ENCODE results near the gene TUSC1. TPM values are rescaled to one million over a fixed set of nuclear protein-coding genes. Genes with fewer than 3 reads are reported as not detected.
"Not testable (repeated sequence)": the region's sequence is repeated elsewhere in the genome, so short reads cannot be mapped to it uniquely, and the experiment has no call there.

Gene TUSC1
- total and polyA plus RNA-seq, 2 experiments from 2014 or later = 14.1 to 14.9 TPM

GRCh38 chr9:25709941-25710340, 31.7 kb upstream of the TUSC1 start:
- no peak overlapping the region for H2AFZ ChIP-seq
- no peak for TF ChIP-seq EZH2phosphoT487 (IDR thresholded peaks at IDR 0.05; ENCODE audit: insufficient read depth, low read depth)
- no peak for TF ChIP-seq EZH2 (IDR thresholded peaks at IDR 0.05; ENCODE audit: insufficient read depth, poor library complexity, severe bottlenecking)
- no peaks in the 10 kb centered on the region for H3K9me2 ChIP-seq (ENCODE audit: insufficient read depth)
- no peak overlapping the region for H3K4me3 ChIP-seq
- H3K4me2 ChIP-seq (ENCODE audit: unreplicated experiment) = no peak overlapping the region
- no peaks in the 10 kb centered on the region for H3K4me1 ChIP-seq (ENCODE audit: insufficient read depth)
- H3K36me3 ChIP-seq (ENCODE audit: low read depth) = no peaks in the 10 kb centered on the region
- H3F3A ChIP-seq (ENCODE audit: insufficient read depth) = no peaks in the 10 kb centered on the region
- H3K27me3 ChIP-seq (replicated peaks; ENCODE audit: insufficient read depth) = no peaks in the 10 kb centered on the region
- no peaks in the 10 kb centered on the region for H3K9me3 ChIP-seq (ENCODE audit: low read depth)
- in situ Hi-C loops (cut with MboI) = no loop called here
- H3K9ac ChIP-seq = no peak overlapping the region
- H4K20me1 ChIP-seq (ENCODE audit: insufficient read depth) = no peaks in the 10 kb centered on the region
- no peaks in the 10 kb centered on the region for H3K79me2 ChIP-seq (ENCODE audit: insufficient read depth)
- no peak overlapping the region for H3K27ac ChIP-seq
- DNase-seq = no peak

- Histone ChIP-seq H3K27ac (no peak overlapping the region), H4K20me1 (ENCODE audit: insufficient read depth) (no peaks in the 10 kb centered on the region), H3K4me3 (no peak overlapping the region), H3K9me2 (ENCODE audit: insufficient read depth) (no peaks in the 10 kb centered on the region), H3F3A (ENCODE audit: insufficient read depth) (no peaks in the 10 kb centered on the region), H3K4me2 (ENCODE audit: unreplicated experiment) (no peak overlapping the region), H3K9me3 (ENCODE audit: low read depth) (no peaks in the 10 kb centered on the region), H3K27me3 (replicated peaks; ENCODE audit: insufficient read depth) (no peaks in the 10 kb centered on the region), H3K36me3 (ENCODE audit: low read depth) (no peaks in the 10 kb centered on the region), H3K79me2 (ENCODE audit: insufficient read depth) (no peaks in the 10 kb centered on the region), H3K9ac (no peak overlapping the region), H3K4me1 (ENCODE audit: insufficient read depth) (no peaks in the 10 kb centered on the region), H2AFZ (no peak overlapping the region)
- 40 to 46% methylated on average over 4 of the region's 4 CpGs for WGBS, 2 experiments (ENCODE audit: low coverage in 1 of 2, low lambda C conversion rate in 2 of 2, missing lambda C conversion rate in 2 of 2)
- TF ChIP-seq EZH2 (IDR thresholded peaks at IDR 0.05; ENCODE audit: insufficient read depth, poor library complexity, severe bottlenecking) = no peak
- no peak for TF ChIP-seq EZH2phosphoT487 (IDR thresholded peaks at IDR 0.05; ENCODE audit: insufficient read depth, low read depth)
- in situ Hi-C loops (cut with MboI) = no loop called here
- no peak for DNase-seq
Observed at GRCh38 chr9:25704800-25705199, 26.6 kb upstream of the TUSC1 start.

- Histone ChIP-seq H3K4me2 (ENCODE audit: unreplicated experiment) (no peak overlapping the region), H3K27ac (no peak overlapping the region), H4K20me1 (ENCODE audit: insufficient read depth) (no peaks in the 10 kb centered on the region), H3K36me3 (ENCODE audit: low read depth) (no peaks in the 10 kb centered on the region), H3K9ac (no peak overlapping the region), H3K79me2 (ENCODE audit: insufficient read depth) (no peaks in the 10 kb centered on the region), H3K4me3 (no peak overlapping the region), H3F3A (ENCODE audit: insufficient read depth) (no peaks in the 10 kb centered on the region), H3K9me2 (ENCODE audit: insufficient read depth) (no peaks in the 10 kb centered on the region), H2AFZ (no peak overlapping the region), H3K9me3 (ENCODE audit: low read depth) (no peaks in the 10 kb centered on the region), H3K27me3 (replicated peaks; ENCODE audit: insufficient read depth) (no peaks in the 10 kb centered on the region), H3K4me1 (ENCODE audit: insufficient read depth) (no peaks in the 10 kb centered on the region)
- in situ Hi-C loops (cut with MboI) = no loop called here
- peak; percentile 2 for DNase-seq
- no peak for TF ChIP-seq EZH2 (IDR thresholded peaks at IDR 0.05; ENCODE audit: insufficient read depth, poor library complexity, severe bottlenecking)
- TF ChIP-seq EZH2phosphoT487 (IDR thresholded peaks at IDR 0.05; ENCODE audit: insufficient read depth, low read depth) = no peak
- 47 to 54% methylated on average over 2 of the region's 2 CpGs for WGBS, 2 experiments (ENCODE audit: low coverage in 1 of 2, low lambda C conversion rate in 2 of 2, missing lambda C conversion rate in 2 of 2)
Observed at GRCh38 chr9:25703701-25704357, 25.6 kb upstream of the TUSC1 start.

- H3K4me2 ChIP-seq (ENCODE audit: unreplicated experiment) = no peak overlapping the region
- no peak overlapping the region for H3K9ac ChIP-seq
- H3K4me1 ChIP-seq (ENCODE audit: insufficient read depth) = no peaks in the 10 kb centered on the region
- TF ChIP-seq EZH2 (IDR thresholded peaks at IDR 0.05; ENCODE audit: insufficient read depth, poor library complexity, severe bottlenecking) = no peak
- no peak for TF ChIP-seq EZH2phosphoT487 (IDR thresholded peaks at IDR 0.05; ENCODE audit: insufficient read depth, low read depth)
- H3K9me2 ChIP-seq (ENCODE audit: insufficient read depth) = no peaks in the 10 kb centered on the region
- no peak for DNase-seq
- no peaks in the 10 kb centered on the region for H3K27me3 ChIP-seq (replicated peaks; ENCODE audit: insufficient read depth)
- no peaks in the 10 kb centered on the region for H3K36me3 ChIP-seq (ENCODE audit: low read depth)
- in situ Hi-C loops (cut with MboI) = no loop called here
- H3K27ac ChIP-seq = no peak overlapping the region
- 80 to 83% methylated on average over 3 of the region's 3 CpGs for WGBS, 2 experiments (ENCODE audit: low coverage in 1 of 2, low lambda C conversion rate in 2 of 2, missing lambda C conversion rate in 2 of 2)
- no peaks in the 10 kb centered on the region for H3F3A ChIP-seq (ENCODE audit: insufficient read depth)
- no peaks in the 10 kb centered on the region for H3K9me3 ChIP-seq (ENCODE audit: low read depth)
- H2AFZ ChIP-seq = no peak overlapping the region
- no peaks in the 10 kb centered on the region for H4K20me1 ChIP-seq (ENCODE audit: insufficient read depth)
- no peaks in the 10 kb centered on the region for H3K79me2 ChIP-seq (ENCODE audit: insufficient read depth)
- H3K4me3 ChIP-seq = no peak overlapping the region
Observed at GRCh38 chr9:25702536-25702935, 24.3 kb upstream of the TUSC1 start.

- H2AFZ ChIP-seq; H3K4me3 ChIP-seq; H3K9me3 ChIP-seq (ENCODE audit: low read depth); H4K20me1 ChIP-seq (ENCODE audit: insufficient read depth); H3K9ac ChIP-seq; H3K4me2 ChIP-seq (ENCODE audit: unreplicated experiment); H3K4me1 ChIP-seq (ENCODE audit: insufficient read depth); H3F3A ChIP-seq (ENCODE audit: insufficient read depth); H3K79me2 ChIP-seq (ENCODE audit: insufficient read depth); H3K36me3 ChIP-seq (ENCODE audit: low read depth); in situ Hi-C loops (cut with MboI); H3K27me3 ChIP-seq (replicated peaks; ENCODE audit: insufficient read depth); H3K27ac ChIP-seq; H3K9me2 ChIP-seq (ENCODE audit: insufficient read depth): not testable (repeated sequence)
- WGBS, 2 experiments (ENCODE audit: low coverage in 1 of 2, low lambda C conversion rate in 2 of 2, missing lambda C conversion rate in 2 of 2) = 35 to 37% methylated on average over 3 of the region's 3 CpGs
- peak; percentile 37 for DNase-seq
Observed at GRCh38 chr9:25700899-25701298, 22.7 kb upstream of the TUSC1 start.
